Fibroblast of lung (primary cell): Measurements from ENCODE around the gene SCYL1.

Experiments used
- EZH2 ChIP-seq: IDR thresholded peaks from 2 replicates; pipeline ENCODE4 v1.5.1; 2012; ENCODE audit warnings: low read length, control low read depth, mild to moderate bottlenecking; ENCODE audit errors: missing control alignments
- TF ChIP-seq, protein P1 (sequence below), 2 donors: IDR thresholded peaks in 1 of 2; conservative IDR thresholded peaks in 1 of 2; 1 replicate in 1 of 2; 2 replicates in 1 of 2; pipeline ENCODE4 v1.5.1; 2011 to 2012; ENCODE audit warnings: low read length in 2 of 2, control low read depth in 1 of 2, inconsistent platforms in 1 of 2, low read depth in 1 of 2, mild to moderate bottlenecking in 1 of 2

DNA sequence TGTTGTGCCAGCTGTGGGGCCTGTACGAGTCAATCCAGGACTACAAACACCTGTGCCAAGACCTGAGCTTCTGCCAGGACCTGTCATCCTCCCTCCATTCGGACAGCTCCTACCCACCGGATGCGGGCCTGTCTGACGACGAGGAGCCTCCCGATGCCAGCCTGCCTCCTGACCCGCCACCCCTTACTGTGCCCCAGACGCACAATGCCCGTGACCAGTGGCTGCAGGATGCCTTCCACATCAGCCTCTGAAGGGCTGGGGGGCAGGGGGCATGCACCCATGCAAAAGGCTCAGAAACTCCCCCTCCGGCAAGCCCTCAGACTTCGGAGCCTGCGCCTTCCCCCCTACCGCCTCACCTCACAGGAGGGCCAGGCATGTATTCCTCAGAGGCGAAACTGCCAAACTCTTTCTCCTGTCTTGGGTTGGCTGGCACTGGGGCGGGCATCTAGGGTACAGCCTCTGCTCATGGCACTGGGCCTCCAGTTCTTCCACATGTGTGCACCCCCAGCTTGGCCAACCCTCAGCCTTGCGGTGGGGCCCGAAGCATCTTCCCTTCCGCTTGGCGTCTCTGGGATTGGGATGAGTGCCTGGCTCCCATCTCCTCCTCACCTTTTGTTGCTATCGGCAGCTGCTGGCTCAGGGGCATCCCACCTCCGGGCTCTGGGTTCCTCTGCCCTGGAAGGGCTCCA lies 48.7 kb downstream of the SCYL1 start:
- TF ChIP-seq, protein P1, sequence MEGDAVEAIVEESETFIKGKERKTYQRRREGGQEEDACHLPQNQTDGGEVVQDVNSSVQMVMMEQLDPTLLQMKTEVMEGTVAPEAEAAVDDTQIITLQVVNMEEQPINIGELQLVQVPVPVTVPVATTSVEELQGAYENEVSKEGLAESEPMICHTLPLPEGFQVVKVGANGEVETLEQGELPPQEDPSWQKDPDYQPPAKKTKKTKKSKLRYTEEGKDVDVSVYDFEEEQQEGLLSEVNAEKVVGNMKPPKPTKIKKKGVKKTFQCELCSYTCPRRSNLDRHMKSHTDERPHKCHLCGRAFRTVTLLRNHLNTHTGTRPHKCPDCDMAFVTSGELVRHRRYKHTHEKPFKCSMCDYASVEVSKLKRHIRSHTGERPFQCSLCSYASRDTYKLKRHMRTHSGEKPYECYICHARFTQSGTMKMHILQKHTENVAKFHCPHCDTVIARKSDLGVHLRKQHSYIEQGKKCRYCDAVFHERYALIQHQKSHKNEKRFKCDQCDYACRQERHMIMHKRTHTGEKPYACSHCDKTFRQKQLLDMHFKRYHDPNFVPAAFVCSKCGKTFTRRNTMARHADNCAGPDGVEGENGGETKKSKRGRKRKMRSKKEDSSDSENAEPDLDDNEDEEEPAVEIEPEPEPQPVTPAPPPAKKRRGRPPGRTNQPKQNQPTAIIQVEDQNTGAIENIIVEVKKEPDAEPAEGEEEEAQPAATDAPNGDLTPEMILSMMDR (conservative IDR thresholded peaks at IDR 0.05 in 1 of 2, IDR thresholded peaks at IDR 0.05 in 1 of 2; ENCODE audit: low read depth in 1 of 2, low read length in 2 of 2), result no peak
- TF ChIP-seq EZH2, result no peak
